GM18867 (cell line): ENCODE data around the gene PPP6C.
"Not testable (repeated sequence)": the region's sequence is repeated elsewhere in the genome, so short reads cannot be mapped to it uniquely, and the experiment has no call there.

Experiments
- ATAC-seq: cut with Tn5 transposase; IDR thresholded peaks from one replicate; pipeline ENCODE4 v1.9.1; 2021; ENCODE audit warnings: mild to moderate bottlenecking, moderate library complexity; ENCODE audit not compliant: unreplicated experiment

Gene PPP6C

GRCh38 chr9:125189361-125190289, at the start of gene PPP6C:
TSS of gene PPP6C (minus strand) at chr9:125189803. CDS start at chr9:125189718, 85 bp downstream.
- peak; percentile 96 for ATAC-seq

GRCh38 chr9:125238915-125239446, 49.4 kb upstream of the PPP6C start:
- no peak for ATAC-seq

GRCh38 chr9:125238127-125238914, 48.7 kb upstream of the PPP6C start:
- no peak for ATAC-seq

GRCh38 chr9:125236520-125237159, 47.0 kb upstream of the PPP6C start:
- ATAC-seq: not testable (repeated sequence)

- no peak for ATAC-seq
Measured at GRCh38 chr9:125235804-125236519, 46.4 kb upstream of the PPP6C start.

- not testable (repeated sequence) for ATAC-seq
Measured at GRCh38 chr9:125234099-125234498, 44.5 kb upstream of the PPP6C start.

DNA sequence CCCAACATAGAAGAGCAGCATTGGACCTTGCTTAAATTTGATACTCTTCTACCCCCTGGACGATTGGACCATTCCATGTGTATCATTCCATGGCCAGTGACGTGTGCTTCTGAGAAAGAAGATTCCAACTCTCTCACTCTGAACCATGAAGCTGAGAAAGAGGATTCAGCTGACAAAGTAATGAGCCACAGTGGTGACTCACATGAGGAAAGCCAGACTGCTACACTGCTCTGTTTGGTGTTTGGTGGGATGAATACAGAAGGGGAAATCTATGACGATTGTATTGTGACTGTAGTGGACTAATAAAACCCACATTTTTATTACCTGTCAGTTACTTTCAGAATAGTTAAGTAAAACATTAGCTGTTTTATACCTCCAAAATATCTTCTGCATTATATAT, 44.1 kb upstream of the PPP6C start:
- ATAC-seq: no peak

DNA sequence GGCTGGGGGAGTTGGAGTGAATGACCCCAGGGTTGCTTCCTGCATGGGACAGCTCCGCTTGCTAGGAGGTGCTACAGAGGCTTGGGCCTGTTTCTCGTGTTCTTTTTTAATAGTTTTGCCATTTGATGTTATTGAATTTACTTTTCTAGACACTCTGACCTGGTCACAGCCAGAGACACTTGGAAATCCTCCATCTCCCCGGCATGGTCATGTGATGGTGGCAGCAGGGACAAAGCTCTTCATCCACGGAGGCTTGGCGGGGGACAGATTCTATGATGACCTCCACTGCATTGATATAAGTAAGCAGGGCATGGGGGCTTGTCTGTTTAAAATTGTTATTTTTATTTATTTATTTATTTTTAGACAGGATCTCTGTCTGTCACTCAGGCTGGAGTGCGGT, 38.2 kb upstream of the PPP6C start:
- ATAC-seq: no peak

- ATAC-seq: not testable (repeated sequence)
Measured at GRCh38 chr9:125224858-125225257, 35.3 kb upstream of the PPP6C start.

GRCh38 chr9:125218621-125219020, 29.0 kb upstream of the PPP6C start:
- ATAC-seq: no peak

GRCh38 chr9:125214186-125214585, 24.6 kb upstream of the PPP6C start:
- ATAC-seq: no peak

DNA sequence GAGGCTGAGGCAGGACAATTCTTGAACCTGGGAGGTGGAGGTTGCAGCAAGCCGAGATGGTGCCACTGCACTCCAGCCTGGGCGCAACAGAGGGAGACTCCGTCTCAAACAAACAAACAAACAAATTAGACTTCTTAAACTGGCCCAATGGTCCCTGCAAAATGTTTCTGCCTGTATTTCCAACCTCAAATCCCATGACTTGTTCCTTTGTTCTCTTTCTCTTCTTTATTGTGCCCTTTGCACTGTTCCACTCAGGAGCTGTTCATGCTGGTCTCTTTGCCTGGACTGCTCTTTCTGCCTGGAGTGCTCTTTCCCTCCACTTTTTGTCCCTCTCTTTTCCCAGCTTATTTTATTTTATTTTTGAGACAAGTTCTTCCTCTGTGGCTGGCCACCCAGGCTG, 14.9 kb upstream of the PPP6C start:
- no peak for ATAC-seq

GRCh38 chr9:125202846-125203618, 13.4 kb upstream of the PPP6C start:
- ATAC-seq: no peak

GRCh38 chr9:125200216-125201047, 10.8 kb upstream of the PPP6C start, which contains the start of gene RABEPK:
TSS of gene RABEPK (plus strand) at chr9:125200542. CDS start at chr9:125203014, 2,472 bp downstream.
- ATAC-seq: peak; percentile 98

GRCh38 chr9:125195591-125195990, 6.0 kb upstream of the PPP6C start:
- ATAC-seq: not testable (repeated sequence)

DNA sequence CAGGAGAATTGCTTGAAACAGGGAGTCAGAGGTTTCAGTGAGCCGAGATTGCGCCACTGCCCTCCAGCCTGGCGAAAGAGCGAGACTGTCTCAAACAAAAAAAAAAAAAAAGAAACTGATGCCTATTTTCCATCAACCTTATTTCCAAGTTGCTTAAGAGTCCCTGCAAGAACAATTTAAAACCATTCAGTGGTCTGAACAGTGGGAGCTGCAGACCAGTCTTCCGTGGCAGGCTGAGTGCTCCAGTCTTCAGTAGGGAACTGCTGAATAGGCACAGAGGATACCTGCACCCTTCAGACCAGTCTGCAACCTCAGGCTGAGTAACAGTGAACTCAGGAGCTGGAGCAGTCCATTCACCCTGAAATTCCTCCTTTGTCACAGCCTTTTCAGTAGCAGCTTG, 4.9 kb upstream of the PPP6C start:
- not testable (repeated sequence) for ATAC-seq

DNA sequence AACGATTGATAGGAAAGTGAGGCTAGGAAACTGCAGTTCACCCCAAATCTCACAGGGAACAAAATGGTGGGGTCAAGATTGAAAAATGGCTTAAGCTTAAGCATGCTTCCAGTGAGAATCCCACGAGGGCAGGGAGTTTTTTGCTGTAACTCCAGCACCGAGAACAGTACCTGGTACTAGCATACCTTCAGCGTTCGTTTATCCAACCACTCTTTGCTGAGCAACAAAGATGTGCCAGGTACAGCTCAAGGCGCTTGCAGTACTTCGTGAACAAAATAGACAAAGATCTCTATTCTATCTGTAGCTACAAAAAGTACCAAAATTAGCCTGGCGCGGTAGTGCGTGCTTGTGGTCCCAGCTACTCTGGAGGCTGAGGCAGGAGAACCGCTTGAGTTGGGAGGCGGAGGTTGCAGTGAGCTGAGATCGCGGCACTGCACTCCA, 778 bp upstream of the PPP6C start:
- no peak for ATAC-seq

DNA sequence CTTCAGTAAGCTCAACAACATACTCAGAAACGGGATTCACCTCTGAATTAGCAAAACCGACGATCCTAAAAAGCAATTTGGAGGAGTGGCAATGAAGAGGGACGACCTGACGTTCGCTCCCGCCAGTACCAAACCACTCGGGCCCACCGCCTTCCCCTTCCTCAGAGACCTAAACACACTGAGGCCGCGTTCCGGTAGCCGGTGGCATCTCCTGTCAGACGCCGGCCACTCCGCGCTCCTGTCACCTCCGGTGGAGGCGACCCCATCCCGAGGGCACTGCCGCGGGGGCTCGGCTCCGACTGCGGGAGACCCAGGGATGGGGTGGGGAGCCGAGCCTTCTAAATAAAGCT, 617 bp downstream of the PPP6C start:
- ATAC-seq: peak; percentile 20

GRCh38 chr9:125183561-125183960, 6.0 kb downstream of the PPP6C start:
- no peak for ATAC-seq
